Stimulated activated CD4-positive, alpha-beta T cell treated with anti-CD3 and anti-CD28 coated beads, Interleukin-1b, Interleukin-23, amount 100 ng/mL, for 1 hour (primary cell): ENCODE results near the gene SAPCD2.

Experiments
- DNase-seq, 2 donors: peaks; one replicate each; pipeline ENCODE4 v3.0.0-alpha.2; 2020; ENCODE audit warnings: low read depth in 2 of 2

The SAPCD2 gene

GRCh38 chr9:137031904-137032640 lies 38.3 kb downstream of the SAPCD2 start, which contains the start of gene FUT7:
TSS of gene FUT7 (minus strand) at chr9:137032088. CDS start at chr9:137031991, 97 bp downstream.
- no peak for DNase-seq

DNA sequence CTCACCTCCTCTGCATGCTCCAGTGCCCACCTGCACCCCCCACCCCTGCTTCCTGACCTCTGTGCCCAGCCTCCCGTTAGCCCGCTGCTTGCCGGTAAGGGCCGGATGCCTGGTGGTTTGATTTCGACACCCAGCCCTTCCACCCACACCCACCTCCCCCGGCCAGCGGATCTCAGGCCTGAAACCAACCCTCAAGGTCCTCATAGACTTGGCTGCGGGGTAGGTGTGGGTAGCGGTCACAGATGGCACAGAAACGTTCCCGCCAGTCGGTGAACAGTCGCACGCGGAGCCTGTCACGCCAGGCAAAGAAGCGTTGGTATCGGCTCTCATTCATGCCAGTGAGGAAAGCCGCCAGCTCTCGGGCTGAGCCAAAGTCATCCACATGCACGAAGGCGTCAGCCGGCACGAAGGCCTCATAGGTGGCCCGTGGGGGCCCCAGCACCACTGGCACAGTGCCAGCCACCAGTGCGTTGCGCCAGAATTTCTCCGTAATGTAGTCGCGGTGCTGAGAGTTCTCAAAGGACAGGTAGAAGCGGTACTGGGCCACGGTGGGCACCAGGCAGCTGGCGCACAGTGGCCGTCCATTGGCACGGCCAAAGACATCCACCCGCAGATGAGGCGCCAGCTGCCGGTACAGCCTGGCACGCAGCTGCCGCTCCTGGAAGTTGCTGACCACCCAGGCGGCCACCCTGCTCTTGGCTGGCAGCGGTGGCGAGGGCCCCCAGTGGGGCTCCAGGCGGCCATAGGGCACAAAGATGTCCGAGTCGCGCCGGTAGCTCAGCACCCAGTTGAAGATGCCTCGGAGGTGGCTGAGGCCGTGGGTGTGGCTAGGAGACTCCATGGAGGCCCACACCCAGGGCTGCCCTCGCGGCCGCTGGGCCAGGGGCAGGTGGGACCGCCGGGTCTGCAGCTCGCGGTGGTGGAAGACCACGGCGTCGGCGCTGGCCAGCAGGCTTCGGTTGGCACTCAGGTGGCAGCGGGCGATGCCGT lies 39.5 kb downstream of the SAPCD2 start:
- no peak for DNase-seq

- DNase-seq, result no peak
Observed at GRCh38 chr9:137030006-137030405, 40.4 kb downstream of the SAPCD2 start.

DNA sequence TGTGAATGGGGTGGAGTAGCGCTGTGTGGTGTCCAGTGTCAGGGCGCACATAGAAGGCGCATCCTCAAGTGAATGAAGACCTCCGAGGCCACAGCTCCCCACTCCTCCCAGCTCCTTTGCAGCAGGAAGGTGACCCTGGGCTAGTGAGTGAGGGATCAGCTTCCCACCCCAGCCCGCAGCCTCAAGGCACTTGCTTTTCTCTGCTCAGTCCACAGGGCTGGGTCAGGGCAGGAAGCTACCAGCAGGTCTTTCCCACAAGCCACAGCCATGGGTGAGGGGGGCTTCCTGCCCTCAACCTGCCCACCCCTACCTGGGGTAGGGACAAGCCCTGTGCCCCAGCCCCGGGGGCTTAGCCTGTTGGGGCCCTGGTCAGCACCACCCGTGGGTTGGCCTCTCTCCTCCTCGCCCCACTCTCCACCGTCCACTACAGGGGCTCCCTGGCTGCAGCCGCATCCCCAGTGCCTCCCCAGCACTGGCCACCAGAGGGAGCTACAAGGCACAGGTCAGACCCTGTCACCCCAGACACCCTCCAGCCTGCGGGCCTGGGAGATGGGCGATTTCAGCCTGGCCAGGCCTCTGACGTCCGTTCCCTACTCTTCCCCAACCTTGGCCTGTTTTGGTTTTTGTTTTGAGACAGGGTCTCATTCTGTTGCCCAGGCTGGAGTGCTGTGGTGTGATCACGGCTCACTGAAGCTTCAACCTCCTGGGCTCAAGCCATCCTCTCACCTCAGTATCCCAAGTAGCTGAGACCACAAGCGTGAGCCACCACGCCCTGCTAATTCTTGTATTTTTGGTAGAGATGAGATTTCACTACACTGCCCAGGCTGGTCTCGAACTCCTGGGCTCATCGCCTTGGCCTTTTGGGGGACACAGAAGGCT lies 41.1 kb downstream of the SAPCD2 start:
- peak in 1 of 2 donors; percentile 60 for DNase-seq

DNA sequence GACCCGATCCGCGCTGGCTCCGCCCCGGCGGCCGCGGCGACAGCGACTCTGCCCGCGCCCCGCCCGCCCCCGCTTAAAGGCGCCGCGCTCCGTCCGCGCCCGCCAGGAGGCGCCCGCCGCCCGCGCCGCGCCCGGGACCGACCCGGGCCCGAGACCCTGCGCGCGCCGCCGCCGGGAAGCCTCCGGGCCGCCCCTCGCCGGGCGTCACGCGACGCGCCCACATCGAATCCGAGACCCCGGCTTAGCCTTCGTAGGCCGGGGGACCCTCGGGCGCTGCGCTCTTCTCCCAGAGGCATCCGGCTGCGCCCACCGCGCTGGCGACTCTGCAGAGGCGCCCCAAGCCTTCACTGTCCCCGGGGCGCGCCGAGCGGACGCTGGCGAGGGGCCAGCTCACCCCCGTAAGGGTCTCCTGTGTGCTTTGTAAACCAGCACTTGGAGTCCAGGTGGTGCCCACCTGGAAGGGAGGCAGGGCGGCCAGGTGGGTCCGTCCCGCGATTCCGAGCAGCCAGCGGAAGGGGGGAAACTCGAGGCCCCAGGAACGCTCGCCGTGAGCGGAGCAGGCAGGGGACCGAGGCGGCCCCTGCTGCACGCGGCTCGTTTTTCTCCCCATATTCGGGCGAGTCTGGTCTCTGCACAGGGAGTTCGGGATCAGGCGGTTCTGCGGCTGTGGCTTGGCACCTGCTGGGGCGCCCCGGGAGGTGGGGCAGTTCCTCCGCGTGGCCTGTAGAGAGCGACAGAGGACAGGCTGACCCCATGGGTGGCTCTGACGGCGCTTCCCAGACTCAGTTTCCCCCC lies 41.9 kb downstream of the SAPCD2 start:
- DNase-seq, result peak; percentile 27 to 44

- DNase-seq, result no peak
Observed at GRCh38 chr9:137027369-137028262, 42.7 kb downstream of the SAPCD2 start, which contains the start of gene ABCA2. TSS of gene ABCA2 (minus strand) at chr9:137028237. CDS start at chr9:137028140, 97 bp downstream.

DNA sequence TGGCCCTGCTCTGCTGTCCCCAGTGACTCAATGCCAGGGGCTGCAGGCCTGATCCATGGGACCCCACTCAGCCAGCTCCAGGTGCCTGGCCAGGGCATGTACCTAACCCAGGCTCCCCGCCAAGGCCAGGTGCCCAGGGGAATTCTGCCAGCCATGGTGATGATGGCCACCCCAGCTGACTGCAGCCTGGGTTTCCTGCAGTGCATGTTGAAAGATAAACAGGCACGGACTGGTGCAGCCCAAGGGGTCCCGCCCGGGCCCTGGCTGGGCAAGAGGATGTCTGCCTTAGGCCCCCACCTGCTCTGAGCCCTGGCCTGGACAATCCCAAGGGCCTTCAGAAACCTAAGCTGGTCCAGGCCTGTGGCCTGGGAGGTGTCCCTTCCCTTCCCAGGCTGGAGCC lies 43.5 kb downstream of the SAPCD2 start:
- no peak for DNase-seq

DNA sequence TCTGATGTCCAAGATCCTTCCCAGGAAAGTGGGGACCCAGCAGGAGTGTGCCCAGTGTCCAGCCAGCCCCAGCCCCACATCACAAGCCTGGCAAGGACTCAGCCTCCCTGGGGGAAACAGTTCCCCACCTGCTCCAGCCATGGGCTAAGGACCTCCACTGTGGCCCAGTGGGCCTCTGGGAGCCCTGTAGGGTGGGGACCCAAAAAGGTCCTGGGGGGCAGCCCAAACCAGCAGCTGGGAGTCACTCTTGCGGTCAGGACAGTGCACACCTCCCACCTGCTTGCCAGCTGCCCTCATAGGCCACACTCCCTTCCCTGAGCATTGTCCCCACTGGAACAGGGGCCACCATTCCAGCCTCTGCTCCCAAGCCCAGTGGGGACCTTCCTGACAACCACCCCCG lies 44.0 kb downstream of the SAPCD2 start:
- DNase-seq, result no peak

DNA sequence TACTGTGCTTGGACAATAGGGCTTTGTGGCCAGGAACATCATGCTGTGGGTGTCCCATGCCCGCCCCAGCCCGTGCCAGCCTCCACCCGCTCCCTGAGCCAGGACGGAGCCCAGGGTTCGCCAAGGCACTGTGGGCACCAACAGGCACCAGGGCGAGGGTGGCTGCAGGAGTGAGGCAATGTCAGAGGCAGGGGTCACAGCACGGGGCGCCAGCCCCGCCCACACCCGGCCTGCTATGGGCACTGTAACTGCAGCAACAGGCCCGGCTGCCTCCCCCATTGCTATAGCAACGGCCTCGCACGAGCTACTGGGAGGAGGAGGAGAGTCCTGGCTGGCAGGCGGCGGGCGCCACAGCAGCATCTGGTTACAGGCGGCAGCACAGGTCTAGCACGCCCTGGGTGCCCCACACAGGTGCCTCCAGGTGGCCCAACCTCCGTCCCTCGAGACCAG lies 44.8 kb downstream of the SAPCD2 start:
- DNase-seq, result no peak

GRCh38 chr9:137023583-137023991 lies 46.8 kb downstream of the SAPCD2 start:
- DNase-seq, result no peak

GRCh38 chr9:137023157-137023556 lies 47.2 kb downstream of the SAPCD2 start:
- no peak for DNase-seq

DNA sequence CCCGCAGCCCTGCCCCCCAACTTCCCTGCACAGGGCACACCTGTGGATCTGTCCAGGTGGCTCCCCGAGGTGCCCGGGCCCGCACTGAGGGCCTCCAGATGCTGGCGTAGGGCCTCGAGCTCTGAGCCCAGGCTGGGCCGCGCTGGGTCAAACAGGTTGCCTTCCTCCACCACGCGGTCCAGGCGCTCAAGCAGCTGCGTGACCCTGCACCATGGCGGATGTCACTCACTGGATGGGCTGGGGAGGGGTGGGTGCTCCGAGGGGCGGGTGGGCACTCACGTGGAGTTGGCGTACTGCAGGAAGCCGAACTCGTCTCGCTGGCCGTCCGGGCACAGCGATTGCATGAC lies 47.7 kb downstream of the SAPCD2 start:
- DNase-seq, result no peak

GRCh38 chr9:137021979-137022661 lies 48.2 kb downstream of the SAPCD2 start:
- peak; percentile 41 to 55 for DNase-seq

DNA sequence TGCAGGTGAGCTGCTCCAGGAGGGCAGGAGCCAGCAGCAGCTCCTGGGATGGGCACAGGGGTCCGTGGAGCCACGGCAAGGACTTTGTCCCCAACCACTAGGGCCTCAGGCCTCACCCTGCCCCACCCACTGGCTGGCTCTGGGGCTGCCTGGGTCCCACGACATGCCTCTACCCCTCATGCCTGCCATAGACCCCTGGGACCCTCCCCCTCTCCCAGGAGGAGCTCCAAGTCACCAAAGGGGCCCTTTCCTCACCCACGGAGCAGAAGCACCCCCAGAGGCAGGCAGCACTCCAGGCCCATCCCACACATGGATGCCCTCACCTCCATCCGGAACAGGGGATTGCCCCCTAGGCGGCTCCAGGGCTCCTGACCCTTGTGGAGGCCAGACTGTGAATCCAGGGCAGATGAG lies 48.8 kb downstream of the SAPCD2 start:
- DNase-seq, result no peak

- no peak for DNase-seq
Observed at GRCh38 chr9:137020771-137021567, 49.4 kb downstream of the SAPCD2 start.

GRCh38 chr9:137019891-137020683 lies 50.3 kb downstream of the SAPCD2 start:
- DNase-seq, result no peak
